HepG2 (cell line): ENCODE results near the gene IP6K3. TPM values are rescaled to one million over a fixed set of nuclear protein-coding genes. Genes with fewer than 3 reads are reported as not detected.
A peak's percentile ranks its signal among the peaks of the same experiment; 100 is the strongest.

Source experiments
- HNF4G ChIP-seq, 2 experiments: sonication (generic) in 1 of 2; formaldehyde crosslinking in 1 of 2; IDR thresholded peaks; 2 replicates each; pipeline versions ENCODE4 v1.4.0 to v1.6.1; 2011 to 2020; ENCODE audit warnings: borderline replicate concordance in 2 of 2, low read depth in 2 of 2, mild to moderate bottlenecking in 2 of 2, low read length in 1 of 2, missing genetic modification reagents in 1 of 2, moderate library complexity in 1 of 2
- KAT2B ChIP-seq: fragments of 150-350 bp; IDR thresholded peaks from 2 replicates; pipeline ENCODE4 v1.6.1; 2014; ENCODE audit warnings: low read depth, low read length, borderline replicate concordance
- KDM5A ChIP-seq: fragments of 200-600 bp; sonication (generic); IDR thresholded peaks from 2 replicates; pipeline ENCODE4 v1.7.0; 2018; ENCODE audit warnings: antibody characterized with exemption, mild to moderate bottlenecking, low read length, borderline replicate concordance
- MATR3 ChIP-seq: sonication (generic); formaldehyde crosslinking; IDR thresholded peaks from 2 replicates; pipeline ENCODE4 v1.4.0; 2020; ENCODE audit warnings: missing genetic modification reagents
- MYNN ChIP-seq: sonication (generic); formaldehyde crosslinking; IDR thresholded peaks from 2 replicates; pipeline ENCODE4 v1.4.0; 2020; ENCODE audit warnings: mild to moderate bottlenecking, low read depth, missing genetic modification reagents
- NFE2L1 ChIP-seq: sonication (generic); formaldehyde crosslinking; IDR thresholded peaks from 2 replicates; pipeline ENCODE4 v1.4.0; 2020; ENCODE audit warnings: missing genetic modification reagents, mild to moderate bottlenecking, borderline replicate concordance
- PATZ1 ChIP-seq: sonication (generic); formaldehyde crosslinking; IDR thresholded peaks from 2 replicates; pipeline ENCODE4 v1.4.0; 2020; ENCODE audit warnings: missing genetic modification reagents
- RELA ChIP-seq: sonication (generic); formaldehyde crosslinking; IDR thresholded peaks from 2 replicates; pipeline ENCODE4 v1.4.0; 2020; ENCODE audit warnings: missing genetic modification reagents
- RFX3 ChIP-seq: IDR thresholded peaks from 2 replicates; pipeline ENCODE4 v1.6.1; 2016; ENCODE audit warnings: missing biosample characterization, missing genetic modification reagents
- RXRA ChIP-seq: sonication (generic); formaldehyde crosslinking; IDR thresholded peaks from 2 replicates; pipeline ENCODE4 v1.5.1; 2020; ENCODE audit warnings: missing genetic modification reagents
- SIX1 ChIP-seq: sonication (generic); formaldehyde crosslinking; IDR thresholded peaks from 2 replicates; pipeline ENCODE4 v1.4.0; 2020; ENCODE audit warnings: missing genetic modification reagents, borderline replicate concordance
- SNRNP70 ChIP-seq: fragments of 200-400 bp; formaldehyde crosslinking; IDR thresholded peaks from 2 replicates; pipeline ENCODE4 v1.6.1; 2017; ENCODE audit warnings: mild to moderate bottlenecking, low read depth, low read length, moderate library complexity
- STAG1 ChIP-seq: sonication (generic); formaldehyde crosslinking; IDR thresholded peaks from 2 replicates; pipeline ENCODE4 v1.4.0; 2020; ENCODE audit warnings: missing genetic modification reagents
- SYNCRIP ChIP-seq: fragments of 200-400 bp; formaldehyde crosslinking; IDR thresholded peaks from 2 replicates; pipeline ENCODE4 v1.6.1; 2018; ENCODE audit warnings: mild to moderate bottlenecking, low read depth, low read length; ENCODE audit not compliant: insufficient read depth
- ZBTB42 ChIP-seq: sonication (generic); formaldehyde crosslinking; IDR thresholded peaks from 2 replicates; pipeline ENCODE4 v1.5.0; 2020; ENCODE audit warnings: mild to moderate bottlenecking, missing genetic modification reagents
- ZKSCAN8 ChIP-seq: IDR thresholded peaks from 2 replicates; pipeline ENCODE4 v1.6.1; 2016; ENCODE audit warnings: borderline replicate concordance, missing genetic modification reagents, missing compliant biosample characterization
- ZNF263 ChIP-seq: sonication (generic); formaldehyde crosslinking; IDR thresholded peaks from 2 replicates; pipeline ENCODE4 v1.4.0; 2020; ENCODE audit warnings: missing genetic modification reagents
- ZNF441 ChIP-seq: sonication (generic); formaldehyde crosslinking; IDR thresholded peaks from 2 replicates; pipeline ENCODE4 v1.7.0; 2021; ENCODE audit warnings: missing genetic modification reagents, borderline replicate concordance
- ZNF782 ChIP-seq: sonication (generic); formaldehyde crosslinking; IDR thresholded peaks from 2 replicates; pipeline ENCODE4 v1.4.0; 2020; ENCODE audit warnings: missing genetic modification reagents, mild to moderate bottlenecking, borderline replicate concordance
- polyA plus RNA-seq, 8 experiments: library from polyadenylated mRNA; depleted of rRNA in 3 of 8; stranded (reverse) in 7 of 8; unstranded in 1 of 8; fragments of >200 nt; fragmentation: Illumina TruSeq in 4 of 8; extraction: Trizol in 4 of 8; gene quantifications; 2 replicates each; pipeline versions ENCODE4 v1.2.1 to v1.2.3, GENCODE V29; 2011 to 2016; ENCODE audit warnings: low read depth in 4 of 8, missing spikeins in 1 of 8, mixed read lengths in 1 of 8; ENCODE audit not compliant: insufficient read depth in 1 of 8
- total RNA-seq, 5 experiments: library from RNA; depleted of rRNA; stranded (reverse); fragments of >200 nt; fragmentation: Illumina TruSeq; extraction: Trizol; gene quantifications; 2 replicates each; pipeline ENCODE4 v1.2.3, GENCODE V29; 2016; ENCODE audit warnings: low read depth in 1 of 5
- TF ChIP-seq, protein P1 (sequence below): sonication (generic); formaldehyde crosslinking; IDR thresholded peaks from 2 replicates; pipeline ENCODE4 v1.4.0; 2020; ENCODE audit warnings: missing genetic modification reagents
- TF ChIP-seq, protein P2 (sequence below): sonication (generic); formaldehyde crosslinking; IDR thresholded peaks from 2 replicates; pipeline ENCODE4 v1.5.1; 2020; ENCODE audit warnings: missing genetic modification reagents, mild to moderate bottlenecking, borderline replicate concordance
- TF ChIP-seq, protein P3 (sequence below): sonication (generic); formaldehyde crosslinking; IDR thresholded peaks from 2 replicates; pipeline ENCODE4 v1.4.0; 2020; ENCODE audit warnings: missing genetic modification reagents, borderline replicate concordance

The IP6K3 gene
- total and polyA plus RNA-seq, 2 of the 13 experiments (the other 11 are each of a cell fraction or from before 2014, with no cell fraction given) = 0.11 to 0.18 TPM

DNA sequence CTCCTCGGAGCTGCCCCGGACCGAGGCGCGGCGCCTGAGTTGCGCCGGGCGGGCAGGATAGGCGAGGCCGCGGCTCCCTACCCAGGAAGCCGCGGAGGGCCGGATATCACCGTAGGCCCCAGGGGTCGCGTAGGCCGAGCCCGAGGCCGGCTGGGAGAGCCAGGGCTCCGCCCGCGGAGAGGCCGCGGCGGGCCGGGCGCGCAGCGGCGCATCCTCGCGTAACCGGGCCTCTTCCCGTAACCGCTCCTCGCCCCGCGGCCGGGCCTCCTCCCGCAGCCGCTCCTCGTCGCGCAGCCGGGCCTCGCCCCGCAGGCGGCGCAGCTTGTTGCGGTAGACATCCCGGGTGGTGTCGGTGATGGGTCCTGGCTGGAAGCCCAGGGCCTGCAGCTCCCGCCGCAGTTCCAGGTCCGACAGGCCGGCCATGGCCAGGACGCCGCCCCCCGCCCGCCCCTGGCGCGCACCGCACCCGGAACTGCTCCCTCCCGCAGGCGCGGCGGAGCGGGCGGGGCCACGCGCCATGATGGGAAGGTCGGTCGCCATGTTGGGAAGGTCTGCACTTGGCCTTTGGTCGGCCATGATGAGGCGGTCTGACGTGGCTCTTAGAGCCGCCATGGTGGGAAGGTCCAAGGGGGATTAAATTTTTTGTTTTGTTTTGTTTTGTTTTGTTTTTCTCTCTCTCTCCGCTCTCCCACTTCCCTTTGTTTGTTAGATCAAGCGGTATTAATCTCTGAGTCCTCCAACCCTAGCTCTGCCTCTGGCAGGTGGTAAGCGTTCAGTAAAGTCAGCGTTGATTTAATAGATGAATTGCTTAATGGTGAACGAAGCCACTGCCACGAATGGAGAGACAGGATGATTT lies 42.2 kb upstream of the IP6K3 start, which contains the start of gene LEMD2 (continued):
- peak; percentile 96 for TF ChIP-seq PATZ1 (CRISPR knock-in tag)
- no peak for TF ChIP-seq RFX3 (CRISPR knock-in tag)
- TF ChIP-seq RELA (CRISPR knock-in tag) = no peak
- no peak for TF ChIP-seq KDM5A
- no peak for TF ChIP-seq SYNCRIP
- TF ChIP-seq, protein P1, sequence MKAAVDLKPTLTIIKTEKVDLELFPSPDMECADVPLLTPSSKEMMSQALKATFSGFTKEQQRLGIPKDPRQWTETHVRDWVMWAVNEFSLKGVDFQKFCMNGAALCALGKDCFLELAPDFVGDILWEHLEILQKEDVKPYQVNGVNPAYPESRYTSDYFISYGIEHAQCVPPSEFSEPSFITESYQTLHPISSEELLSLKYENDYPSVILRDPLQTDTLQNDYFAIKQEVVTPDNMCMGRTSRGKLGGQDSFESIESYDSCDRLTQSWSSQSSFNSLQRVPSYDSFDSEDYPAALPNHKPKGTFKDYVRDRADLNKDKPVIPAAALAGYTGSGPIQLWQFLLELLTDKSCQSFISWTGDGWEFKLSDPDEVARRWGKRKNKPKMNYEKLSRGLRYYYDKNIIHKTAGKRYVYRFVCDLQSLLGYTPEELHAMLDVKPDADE (CRISPR knock-in tag) = peak; percentile 73
- TF ChIP-seq NFE2L1 (CRISPR knock-in tag) = no peak
- peak; percentile 2; the same call in 1 of the 2 replicates for TF ChIP-seq STAG1 (CRISPR knock-in tag)
- no peak for TF ChIP-seq ZBTB42 (CRISPR knock-in tag)
- TF ChIP-seq, protein P2, sequence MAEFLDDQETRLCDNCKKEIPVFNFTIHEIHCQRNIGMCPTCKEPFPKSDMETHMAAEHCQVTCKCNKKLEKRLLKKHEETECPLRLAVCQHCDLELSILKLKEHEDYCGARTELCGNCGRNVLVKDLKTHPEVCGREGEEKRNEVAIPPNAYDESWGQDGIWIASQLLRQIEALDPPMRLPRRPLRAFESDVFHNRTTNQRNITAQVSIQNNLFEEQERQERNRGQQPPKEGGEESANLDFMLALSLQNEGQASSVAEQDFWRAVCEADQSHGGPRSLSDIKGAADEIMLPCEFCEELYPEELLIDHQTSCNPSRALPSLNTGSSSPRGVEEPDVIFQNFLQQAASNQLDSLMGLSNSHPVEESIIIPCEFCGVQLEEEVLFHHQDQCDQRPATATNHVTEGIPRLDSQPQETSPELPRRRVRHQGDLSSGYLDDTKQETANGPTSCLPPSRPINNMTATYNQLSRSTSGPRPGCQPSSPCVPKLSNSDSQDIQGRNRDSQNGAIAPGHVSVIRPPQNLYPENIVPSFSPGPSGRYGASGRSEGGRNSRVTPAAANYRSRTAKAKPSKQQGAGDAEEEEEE = no peak
- 0 out of 2 replicates have a peak, but pooled peaks have one; percentile 27 for TF ChIP-seq SIX1 (CRISPR knock-in tag)
- TF ChIP-seq, protein P3, sequence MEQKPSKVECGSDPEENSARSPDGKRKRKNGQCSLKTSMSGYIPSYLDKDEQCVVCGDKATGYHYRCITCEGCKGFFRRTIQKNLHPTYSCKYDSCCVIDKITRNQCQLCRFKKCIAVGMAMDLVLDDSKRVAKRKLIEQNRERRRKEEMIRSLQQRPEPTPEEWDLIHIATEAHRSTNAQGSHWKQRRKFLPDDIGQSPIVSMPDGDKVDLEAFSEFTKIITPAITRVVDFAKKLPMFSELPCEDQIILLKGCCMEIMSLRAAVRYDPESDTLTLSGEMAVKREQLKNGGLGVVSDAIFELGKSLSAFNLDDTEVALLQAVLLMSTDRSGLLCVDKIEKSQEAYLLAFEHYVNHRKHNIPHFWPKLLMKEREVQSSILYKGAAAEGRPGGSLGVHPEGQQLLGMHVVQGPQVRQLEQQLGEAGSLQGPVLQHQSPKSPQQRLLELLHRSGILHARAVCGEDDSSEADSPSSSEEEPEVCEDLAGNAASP = peak; percentile 37
- peak; percentile 43; the same call in 1 of the 2 replicates for TF ChIP-seq ZNF782 (CRISPR knock-in tag)
- peak; percentile 29; the same call in 1 of the 2 replicates for TF ChIP-seq HNF4G (IDR thresholded peaks at IDR 0.05; ENCODE audit: borderline replicate concordance, low read depth, low read length)
- no peak for TF ChIP-seq HNF4G (CRISPR knock-in tag; IDR thresholded peaks at IDR 0.05; ENCODE audit: borderline replicate concordance, low read depth)
- TF ChIP-seq SNRNP70 = no peak
- TF ChIP-seq RXRA (CRISPR knock-in tag) = no peak; the same call in 1 of the 2 replicates
- no peak for TF ChIP-seq MYNN (CRISPR knock-in tag)
- TF ChIP-seq ZKSCAN8 (CRISPR knock-in tag) = no peak; the same call in 1 of the 2 replicates
- no peak for TF ChIP-seq KAT2B
- 0 out of 2 replicates have a peak, but pooled peaks have one; percentile 37 for TF ChIP-seq ZNF441 (CRISPR knock-in tag)
- no peak; the same call in 1 of the 2 replicates for TF ChIP-seq ZNF263 (CRISPR knock-in tag)
- TF ChIP-seq MATR3 (CRISPR knock-in tag) = no peak
